ENCODE results near the gene WRNIP1.

DNA sequence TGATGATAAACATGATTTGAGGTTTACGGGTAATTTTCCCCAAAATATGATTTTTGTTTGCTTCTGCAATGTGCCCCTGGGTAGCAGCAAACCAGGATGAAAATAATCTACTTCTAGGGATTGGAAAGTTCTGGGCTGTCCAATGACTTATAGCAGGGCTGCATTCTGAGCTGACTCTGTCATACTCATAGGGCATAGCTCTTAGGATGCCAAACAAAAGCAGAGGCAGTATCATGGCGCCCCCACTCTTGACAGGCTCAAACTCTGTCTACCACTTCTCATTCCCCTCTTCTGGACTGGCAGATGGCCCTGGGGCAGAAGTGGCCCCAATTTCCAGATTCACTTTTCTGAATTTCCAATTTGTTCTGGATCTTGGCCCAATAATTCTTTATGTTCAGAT, 66.2 kb downstream of the WRNIP1 start:
- TF ChIP-seq, protein P1, sequence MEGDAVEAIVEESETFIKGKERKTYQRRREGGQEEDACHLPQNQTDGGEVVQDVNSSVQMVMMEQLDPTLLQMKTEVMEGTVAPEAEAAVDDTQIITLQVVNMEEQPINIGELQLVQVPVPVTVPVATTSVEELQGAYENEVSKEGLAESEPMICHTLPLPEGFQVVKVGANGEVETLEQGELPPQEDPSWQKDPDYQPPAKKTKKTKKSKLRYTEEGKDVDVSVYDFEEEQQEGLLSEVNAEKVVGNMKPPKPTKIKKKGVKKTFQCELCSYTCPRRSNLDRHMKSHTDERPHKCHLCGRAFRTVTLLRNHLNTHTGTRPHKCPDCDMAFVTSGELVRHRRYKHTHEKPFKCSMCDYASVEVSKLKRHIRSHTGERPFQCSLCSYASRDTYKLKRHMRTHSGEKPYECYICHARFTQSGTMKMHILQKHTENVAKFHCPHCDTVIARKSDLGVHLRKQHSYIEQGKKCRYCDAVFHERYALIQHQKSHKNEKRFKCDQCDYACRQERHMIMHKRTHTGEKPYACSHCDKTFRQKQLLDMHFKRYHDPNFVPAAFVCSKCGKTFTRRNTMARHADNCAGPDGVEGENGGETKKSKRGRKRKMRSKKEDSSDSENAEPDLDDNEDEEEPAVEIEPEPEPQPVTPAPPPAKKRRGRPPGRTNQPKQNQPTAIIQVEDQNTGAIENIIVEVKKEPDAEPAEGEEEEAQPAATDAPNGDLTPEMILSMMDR (IDR thresholded peaks at IDR 0.05), result no peak
- no peak for TF ChIP-seq POLR2A (IDR thresholded peaks at IDR 0.05)
